Ishikawa (cell line): ENCODE results near the gene MMP2.

Source experiments
- CEBPB ChIP-seq: IDR thresholded peaks from 2 replicates; pipeline ENCODE4 v1.6.1; 2012
- CREB1 ChIP-seq: IDR thresholded peaks from 2 replicates; pipeline ENCODE4 v1.6.1; 2012; ENCODE audit warnings: low read depth
- EGR1 ChIP-seq: IDR thresholded peaks from 2 replicates; pipeline ENCODE4 v1.6.1; 2012
- EP300 ChIP-seq: IDR thresholded peaks from 2 replicates; pipeline ENCODE4 v1.6.1; 2012; ENCODE audit warnings: borderline replicate concordance
- FOXM1 ChIP-seq: IDR thresholded peaks from 2 replicates; pipeline ENCODE4 v1.6.1; 2012; ENCODE audit warnings: low read depth, borderline replicate concordance
- NFIC ChIP-seq: IDR thresholded peaks from 2 replicates; pipeline ENCODE4 v1.6.1; 2012
- RAD21 ChIP-seq: IDR thresholded peaks from 2 replicates; pipeline ENCODE4 v1.6.1; 2012; ENCODE audit warnings: low read depth
- TAF1 ChIP-seq: IDR thresholded peaks from 2 replicates; pipeline ENCODE4 v1.6.1; 2012; ENCODE audit warnings: low read depth, mild to moderate bottlenecking
- TCF12 ChIP-seq: IDR thresholded peaks from 2 replicates; pipeline ENCODE4 v1.6.1; 2012; ENCODE audit warnings: low read depth
- TEAD4 ChIP-seq: IDR thresholded peaks from 2 replicates; pipeline ENCODE4 v1.6.1; 2012
- USF1 ChIP-seq: IDR thresholded peaks from 2 replicates; pipeline ENCODE4 v1.6.1; 2012
- YY1 ChIP-seq: IDR thresholded peaks from 2 replicates; pipeline ENCODE4 v1.6.1; 2012; ENCODE audit warnings: low read depth
- ZBTB7A ChIP-seq: IDR thresholded peaks from 2 replicates; pipeline ENCODE4 v1.6.1; 2012; ENCODE audit warnings: low read depth
- TF ChIP-seq, protein P1 (sequence below): IDR thresholded peaks from 2 replicates; pipeline ENCODE4 v1.6.1; 2012; ENCODE audit warnings: low read depth, mild to moderate bottlenecking
- TF ChIP-seq, protein P2 (sequence below): IDR thresholded peaks from 2 replicates; pipeline ENCODE4 v1.6.1; 2012

The MMP2 gene

DNA sequence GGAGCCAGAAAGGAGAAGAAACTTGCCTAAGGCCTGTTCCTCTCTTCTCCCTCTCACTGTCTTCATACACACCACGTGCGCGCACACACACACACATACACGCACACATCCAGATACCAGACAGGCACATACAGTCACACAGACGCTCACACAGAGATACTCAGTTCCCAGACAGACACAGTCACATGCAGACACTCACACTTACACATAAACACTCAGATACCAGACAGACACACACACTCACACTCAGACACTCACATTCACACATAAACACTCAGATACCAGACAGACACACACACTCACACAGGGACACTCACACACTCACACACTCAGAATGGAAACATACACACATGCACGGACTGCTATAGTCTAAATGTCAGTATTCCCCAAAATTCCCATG lies 24.1 kb upstream of the MMP2 start:
- TF ChIP-seq CEBPB, result no peak
- TF ChIP-seq YY1, result no peak
- TF ChIP-seq RAD21, result no peak
- no peak for TF ChIP-seq NFIC
- TF ChIP-seq, protein P1, sequence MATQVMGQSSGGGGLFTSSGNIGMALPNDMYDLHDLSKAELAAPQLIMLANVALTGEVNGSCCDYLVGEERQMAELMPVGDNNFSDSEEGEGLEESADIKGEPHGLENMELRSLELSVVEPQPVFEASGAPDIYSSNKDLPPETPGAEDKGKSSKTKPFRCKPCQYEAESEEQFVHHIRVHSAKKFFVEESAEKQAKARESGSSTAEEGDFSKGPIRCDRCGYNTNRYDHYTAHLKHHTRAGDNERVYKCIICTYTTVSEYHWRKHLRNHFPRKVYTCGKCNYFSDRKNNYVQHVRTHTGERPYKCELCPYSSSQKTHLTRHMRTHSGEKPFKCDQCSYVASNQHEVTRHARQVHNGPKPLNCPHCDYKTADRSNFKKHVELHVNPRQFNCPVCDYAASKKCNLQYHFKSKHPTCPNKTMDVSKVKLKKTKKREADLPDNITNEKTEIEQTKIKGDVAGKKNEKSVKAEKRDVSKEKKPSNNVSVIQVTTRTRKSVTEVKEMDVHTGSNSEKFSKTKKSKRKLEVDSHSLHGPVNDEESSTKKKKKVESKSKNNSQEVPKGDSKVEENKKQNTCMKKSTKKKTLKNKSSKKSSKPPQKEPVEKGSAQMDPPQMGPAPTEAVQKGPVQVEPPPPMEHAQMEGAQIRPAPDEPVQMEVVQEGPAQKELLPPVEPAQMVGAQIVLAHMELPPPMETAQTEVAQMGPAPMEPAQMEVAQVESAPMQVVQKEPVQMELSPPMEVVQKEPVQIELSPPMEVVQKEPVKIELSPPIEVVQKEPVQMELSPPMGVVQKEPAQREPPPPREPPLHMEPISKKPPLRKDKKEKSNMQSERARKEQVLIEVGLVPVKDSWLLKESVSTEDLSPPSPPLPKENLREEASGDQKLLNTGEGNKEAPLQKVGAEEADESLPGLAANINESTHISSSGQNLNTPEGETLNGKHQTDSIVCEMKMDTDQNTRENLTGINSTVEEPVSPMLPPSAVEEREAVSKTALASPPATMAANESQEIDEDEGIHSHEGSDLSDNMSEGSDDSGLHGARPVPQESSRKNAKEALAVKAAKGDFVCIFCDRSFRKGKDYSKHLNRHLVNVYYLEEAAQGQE, result no peak

DNA sequence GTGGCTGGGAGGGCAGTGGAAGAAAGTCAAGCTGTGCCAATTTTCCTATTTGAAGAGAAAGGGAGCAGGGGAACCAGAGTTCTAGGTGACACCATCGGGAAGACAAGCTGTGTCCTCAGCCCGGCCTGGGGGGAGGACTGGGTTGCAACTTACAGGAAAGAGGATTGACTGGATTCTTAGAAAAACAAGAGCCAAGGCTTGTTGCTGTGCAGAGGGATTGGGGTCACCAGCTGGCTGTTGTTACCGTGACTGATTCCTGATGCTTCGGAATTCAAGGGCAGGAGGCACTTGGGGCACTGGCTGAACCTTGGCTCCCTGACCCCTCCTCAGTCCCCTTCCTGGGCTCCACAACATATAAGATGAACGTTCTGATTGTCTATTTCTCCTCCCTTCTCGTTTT lies 16.8 kb upstream of the MMP2 start:
- TF ChIP-seq, protein P1, result no peak
- TF ChIP-seq TCF12 (no peak), TAF1 (no peak), CREB1 (no peak), TEAD4 (no peak), ZBTB7A (no peak), FOXM1 (no peak), YY1 (no peak), CEBPB (no peak)
- TF ChIP-seq, protein P2, sequence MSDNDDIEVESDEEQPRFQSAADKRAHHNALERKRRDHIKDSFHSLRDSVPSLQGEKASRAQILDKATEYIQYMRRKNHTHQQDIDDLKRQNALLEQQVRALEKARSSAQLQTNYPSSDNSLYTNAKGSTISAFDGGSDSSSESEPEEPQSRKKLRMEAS, result no peak

DNA sequence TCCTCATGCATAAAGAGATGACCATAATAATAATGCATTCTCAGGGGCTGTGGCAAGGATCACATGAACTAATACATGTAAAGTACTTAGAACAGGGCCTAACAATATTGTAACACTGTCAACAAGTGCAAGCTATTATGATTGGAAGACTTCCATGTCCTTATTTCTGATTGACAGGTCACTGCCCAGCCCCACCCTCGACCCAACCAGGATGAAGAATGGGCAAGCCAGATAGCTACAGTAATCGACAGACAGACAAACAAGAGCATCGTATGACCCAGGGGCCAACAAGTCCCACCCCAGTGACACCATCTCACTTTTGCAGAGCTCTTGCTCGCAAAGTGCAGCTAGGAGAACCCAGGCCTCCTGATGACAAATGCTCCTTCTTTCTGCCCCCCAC lies 14.6 kb upstream of the MMP2 start:
- no peak for TF ChIP-seq EGR1
- no peak for TF ChIP-seq FOXM1

DNA sequence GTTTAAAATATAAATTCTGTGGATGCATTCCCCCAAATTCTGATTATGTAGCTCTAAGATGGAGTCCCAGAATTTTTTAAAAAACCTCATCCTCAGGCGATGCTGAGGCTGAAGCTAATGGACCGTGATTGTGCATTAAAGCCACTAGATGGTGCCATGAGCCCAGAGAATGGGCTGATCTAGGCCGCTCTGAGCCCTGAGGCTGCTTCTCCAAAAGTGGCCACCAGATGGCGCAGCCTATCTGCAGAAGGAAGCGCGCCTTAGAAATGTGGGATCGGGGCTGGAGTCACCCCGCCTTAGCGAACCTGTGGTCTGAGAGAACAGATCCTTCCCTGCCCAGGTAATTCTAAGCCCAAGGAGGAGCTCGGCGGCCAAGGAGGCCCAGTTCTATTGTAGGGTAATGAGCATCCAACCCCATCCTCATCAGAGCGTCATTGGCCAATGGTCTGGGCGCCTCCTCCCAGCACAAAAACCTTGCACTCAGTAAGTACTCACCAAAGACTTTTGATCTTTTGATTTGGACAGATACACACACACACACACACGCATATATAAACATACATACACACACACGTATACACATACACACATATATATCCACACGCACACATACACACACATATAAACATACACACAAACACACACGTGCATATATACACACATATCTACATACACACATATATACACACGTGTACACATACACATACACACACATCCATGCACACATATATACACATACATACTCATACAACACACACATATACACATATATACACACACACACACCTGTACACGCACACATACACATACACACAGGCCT lies 13.7 kb upstream of the MMP2 start:
- TF ChIP-seq YY1, result 0 out of 2 replicates have a peak, but pooled peaks have one; percentile 13
- no peak for TF ChIP-seq TAF1
- TF ChIP-seq RAD21, result peak; percentile 98

- TF ChIP-seq ZBTB7A (no peak), FOXM1 (no peak), RAD21 (no peak), CEBPB (no peak), TAF1 (no peak), EP300 (no peak), EGR1 (no peak), TCF12 (no peak), USF1 (no peak), TEAD4 (no peak), NFIC (no peak), CREB1 (no peak), YY1 (no peak)
- TF ChIP-seq, protein P1, result no peak
- TF ChIP-seq, protein P2, result no peak
These were observed 12.8 kb upstream of the MMP2 start for GRCh38 chr16:55466209-55466608.
